ENCODE data around the gene MACO1.
"Not testable (repeated sequence)": the region's sequence is repeated elsewhere in the genome, so short reads cannot be mapped to it uniquely, and the experiment has no call there.

MACO1 gene

DNA sequence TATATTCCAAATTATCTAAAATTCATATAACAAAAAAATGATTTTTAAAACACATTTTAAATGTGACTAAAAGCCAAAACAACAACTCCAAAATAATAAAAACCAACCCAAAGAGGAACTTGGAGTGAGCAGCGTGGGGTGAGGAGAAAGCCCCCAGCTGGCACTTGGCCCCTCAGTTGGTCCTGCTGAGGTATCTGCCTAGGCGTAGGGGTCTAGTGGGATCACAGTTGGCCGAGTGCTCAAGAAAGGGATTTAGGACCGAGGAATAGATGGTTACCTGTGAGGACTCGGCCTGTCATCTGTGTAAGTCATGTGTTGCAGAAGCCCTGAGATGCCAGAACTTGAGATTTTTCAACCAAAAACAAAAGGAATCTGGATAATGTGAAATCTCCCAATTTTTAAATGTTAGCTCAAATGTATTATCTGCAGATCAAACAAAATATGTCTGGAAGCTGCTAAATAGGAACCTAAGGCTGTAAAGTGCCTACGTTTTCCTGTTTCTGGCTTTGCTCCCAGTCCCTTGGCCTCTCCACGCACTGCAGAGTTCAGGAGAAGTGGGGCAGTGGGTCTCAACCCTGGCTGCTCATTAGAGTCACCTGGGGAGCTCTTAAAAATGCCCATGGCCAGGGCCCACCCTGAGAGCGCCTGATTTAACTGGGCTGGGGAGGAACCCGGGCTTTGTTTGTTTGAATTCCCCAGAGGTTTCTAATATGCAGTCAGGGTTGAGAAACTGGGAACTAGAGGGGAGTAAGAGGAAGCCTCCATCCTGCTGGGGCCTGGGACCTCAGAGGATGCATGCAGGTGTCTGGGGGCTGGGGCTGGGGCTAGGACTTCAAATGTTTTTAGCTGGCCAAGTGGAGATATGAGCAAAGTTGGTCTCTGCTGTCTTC lies 74.3 kb downstream of the MACO1 start:
- no peak overlapping the region for H3K27ac ChIP-seq
- no peak for TF ChIP-seq ZFX (IDR thresholded peaks at IDR 0.05; ENCODE audit: borderline replicate concordance)
- TF ChIP-seq CTCF (IDR thresholded peaks at IDR 0.05), result no peak

- TF ChIP-seq CTCF (IDR thresholded peaks at IDR 0.05) (no peak), ZFX (IDR thresholded peaks at IDR 0.05; ENCODE audit: borderline replicate concordance) (no peak)
- H3K27ac ChIP-seq, result no peak overlapping the region
These were observed 75.1 kb downstream of the MACO1 start for GRCh38 chr1:25505656-25506385.

DNA sequence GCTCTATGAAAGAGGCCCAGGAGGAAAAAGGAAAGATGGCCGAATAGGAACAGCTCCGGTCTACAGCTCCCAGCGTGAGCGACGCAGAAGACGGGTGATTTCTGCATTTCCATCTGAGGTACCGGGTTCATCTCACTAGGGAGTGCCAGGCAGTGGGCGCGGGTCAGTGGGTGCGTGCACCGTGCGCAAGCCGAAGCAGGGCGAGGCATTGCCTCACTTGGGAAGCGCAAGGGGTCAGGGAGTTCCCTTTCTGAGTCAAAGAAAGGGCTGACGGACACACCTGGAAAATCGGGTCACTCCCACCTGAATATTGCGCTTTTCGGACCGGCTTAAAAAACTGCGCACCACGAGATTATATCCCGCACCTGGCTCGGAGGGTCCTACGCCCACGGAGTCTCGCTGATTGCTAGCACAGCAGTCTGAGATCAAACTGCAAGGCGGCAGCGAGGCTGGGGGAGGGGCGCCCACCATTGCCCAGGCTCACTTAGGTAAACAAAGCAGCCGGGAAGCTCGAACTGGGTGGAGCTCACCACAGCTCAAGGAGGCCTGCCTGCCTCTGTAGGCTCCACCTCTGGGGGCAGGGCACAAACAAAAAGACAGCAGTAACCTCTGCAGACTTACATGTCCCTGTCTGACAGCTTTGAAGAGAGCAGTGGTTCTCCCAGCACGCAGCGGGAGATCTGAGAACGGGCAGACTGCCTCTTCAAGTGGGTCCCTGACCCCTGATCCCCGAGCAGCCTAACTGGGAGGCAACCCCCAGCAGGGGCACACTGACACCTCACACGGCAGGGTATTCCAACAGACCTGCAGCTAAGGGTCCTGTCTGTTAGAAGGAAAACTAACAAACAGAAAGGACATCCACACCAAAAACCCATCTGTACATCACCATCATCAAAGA lies 76.1 kb downstream of the MACO1 start:
- H3K27ac ChIP-seq, result not testable (repeated sequence)

DNA sequence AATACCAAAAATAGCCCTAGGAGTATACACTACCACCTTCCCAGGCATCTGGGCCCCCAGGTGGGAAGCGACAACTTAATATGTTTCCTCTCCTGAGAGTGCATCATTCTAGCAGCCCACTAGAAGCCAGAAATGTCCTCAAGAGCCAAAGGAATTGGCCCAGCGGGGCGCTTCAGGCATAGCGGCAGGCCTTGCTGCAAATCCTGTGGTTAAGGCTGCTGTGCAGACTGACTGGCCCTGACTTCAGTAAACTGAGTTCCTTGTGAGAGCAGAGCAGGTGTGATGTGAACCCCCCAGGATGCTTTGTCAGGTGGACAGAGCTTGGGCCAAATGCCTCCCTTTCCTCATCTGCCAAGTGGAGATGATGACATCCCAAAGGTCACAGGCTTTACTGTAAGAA lies 83.0 kb downstream of the MACO1 start:
- no peak overlapping the region for H3K27ac ChIP-seq
- TF ChIP-seq ZFX (IDR thresholded peaks at IDR 0.05; ENCODE audit: borderline replicate concordance), result no peak
- TF ChIP-seq CTCF (IDR thresholded peaks at IDR 0.05), result no peak

DNA sequence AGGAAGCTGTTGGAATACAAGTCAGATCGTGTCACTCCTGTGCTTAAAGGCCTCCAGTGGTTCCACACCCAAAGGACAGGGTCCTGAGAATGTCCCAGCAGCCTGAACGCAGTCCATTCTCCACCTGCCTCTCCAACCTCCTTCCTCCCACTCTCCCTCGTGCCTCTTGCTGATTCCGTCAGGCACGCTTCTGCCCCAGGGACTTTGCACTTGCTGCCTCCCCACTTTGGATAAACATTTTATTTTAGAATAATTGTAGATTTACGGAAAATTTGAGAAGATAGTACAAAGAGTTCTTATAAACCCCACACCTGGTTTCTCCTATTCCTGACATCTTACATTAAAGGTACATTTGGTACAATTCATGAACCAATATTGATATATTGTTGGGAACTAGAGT lies 84.3 kb downstream of the MACO1 start:
- H3K27ac ChIP-seq, result no peak overlapping the region
- TF ChIP-seq CTCF (IDR thresholded peaks at IDR 0.05), result no peak
- TF ChIP-seq ZFX (IDR thresholded peaks at IDR 0.05; ENCODE audit: borderline replicate concordance), result no peak

GRCh38 chr1:25516686-25517085 lies 86.0 kb downstream of the MACO1 start:
- no peak overlapping the region for H3K27ac ChIP-seq
- TF ChIP-seq ZFX (IDR thresholded peaks at IDR 0.05; ENCODE audit: borderline replicate concordance) (no peak), CTCF (IDR thresholded peaks at IDR 0.05) (no peak)

Measured in 22Rv1 (cell line).